Measurements from ENCODE around the gene TAB2.
"Not testable (repeated sequence)": the region's sequence is repeated elsewhere in the genome, so short reads cannot be mapped to it uniquely, and the experiment has no call there.

TAB2 gene

GRCh38 chr6:149343501-149343900 lies 26.0 kb downstream of the TAB2 start:
- no peak for TF ChIP-seq PKNOX1 (IDR thresholded peaks at IDR 0.05)
- no peak for TF ChIP-seq NFRKB (IDR thresholded peaks at IDR 0.05)
- TF ChIP-seq HDGF (IDR thresholded peaks at IDR 0.05; ENCODE audit: borderline replicate concordance) = no peak
- TF ChIP-seq ELF4 (IDR thresholded peaks at IDR 0.05) = no peak
- TF ChIP-seq FOXK2 (IDR thresholded peaks at IDR 0.05) = no peak
- TF ChIP-seq TARDBP (IDR thresholded peaks at IDR 0.05) = no peak
- no peak for TF ChIP-seq CTBP1 (IDR thresholded peaks at IDR 0.05; ENCODE audit: borderline replicate concordance)
- no peak for TF ChIP-seq L3MBTL2 (conservative IDR thresholded peaks at IDR 0.05)
- TF ChIP-seq FOXA1 (IDR thresholded peaks at IDR 0.05) = no peak
- no peak for TF ChIP-seq SP1 (IDR thresholded peaks at IDR 0.05)
- TF ChIP-seq BHLHE40 (IDR thresholded peaks at IDR 0.05; ENCODE audit: borderline replicate concordance) = no peak
- TF ChIP-seq FOXM1 (IDR thresholded peaks at IDR 0.05; ENCODE audit: borderline replicate concordance) = no peak
- no peak for TF ChIP-seq ZNF384 (IDR thresholded peaks at IDR 0.05)
- TF ChIP-seq ARNT (IDR thresholded peaks at IDR 0.05) = no peak
- TF ChIP-seq SUZ12 (IDR thresholded peaks at IDR 0.05) = no peak
- TF ChIP-seq LEF1 (IDR thresholded peaks at IDR 0.05; ENCODE audit: borderline replicate concordance) = no peak
- ChIA-PET POLR2A (no interaction called here), CTCF (no interaction called here)
- no peak for DNase-seq (ENCODE audit: extremely low spot score)

- CTCF ChIA-PET = no interaction called here
- no peak for TF ChIP-seq FOXM1 (IDR thresholded peaks at IDR 0.05; ENCODE audit: borderline replicate concordance)
- no peak for TF ChIP-seq FOXA1 (IDR thresholded peaks at IDR 0.05)
- TF ChIP-seq ELF4 (IDR thresholded peaks at IDR 0.05) = no peak
- TF ChIP-seq SP1 (IDR thresholded peaks at IDR 0.05) = no peak
- TF ChIP-seq LEF1 (IDR thresholded peaks at IDR 0.05; ENCODE audit: borderline replicate concordance) = no peak
- TF ChIP-seq NFRKB (IDR thresholded peaks at IDR 0.05) = no peak
- no peak for TF ChIP-seq ARNT (IDR thresholded peaks at IDR 0.05)
- POLR2A ChIA-PET = no interaction called here
- no peak for DNase-seq (ENCODE audit: extremely low spot score)
These were observed 28.6 kb downstream of the TAB2 start for GRCh38 chr6:149346078-149346477.

- TF ChIP-seq FOXA1 (IDR thresholded peaks at IDR 0.05) = no peak
- TF ChIP-seq SP1 (IDR thresholded peaks at IDR 0.05) = no peak
- TF ChIP-seq FOXK2 (IDR thresholded peaks at IDR 0.05) = no peak
- no peak for TF ChIP-seq TARDBP (IDR thresholded peaks at IDR 0.05)
- TF ChIP-seq ARNT (IDR thresholded peaks at IDR 0.05) = no peak
- TF ChIP-seq FOXM1 (IDR thresholded peaks at IDR 0.05; ENCODE audit: borderline replicate concordance) = no peak
- TF ChIP-seq CTBP1 (IDR thresholded peaks at IDR 0.05; ENCODE audit: borderline replicate concordance) = no peak
- TF ChIP-seq HDGF (IDR thresholded peaks at IDR 0.05; ENCODE audit: borderline replicate concordance) = no peak
- TF ChIP-seq ZNF384 (IDR thresholded peaks at IDR 0.05) = no peak
- no peak for TF ChIP-seq SUZ12 (IDR thresholded peaks at IDR 0.05)
- CTCF ChIA-PET = no interaction called here
- DNase-seq (ENCODE audit: extremely low spot score) = no peak
- POLR2A ChIA-PET = no interaction called here
These were observed 29.6 kb downstream of the TAB2 start for GRCh38 chr6:149347067-149347466.

GRCh38 chr6:149349279-149349678 lies 31.8 kb downstream of the TAB2 start:
- DNase-seq (ENCODE audit: extremely low spot score); POLR2A ChIA-PET; CTCF ChIA-PET: not testable (repeated sequence)

GRCh38 chr6:149354009-149354408 lies 36.5 kb downstream of the TAB2 start:
- CTCF ChIA-PET = no interaction called here
- POLR2A ChIA-PET = no interaction called here
- no peak for TF ChIP-seq ZNF384 (IDR thresholded peaks at IDR 0.05)
- no peak for TF ChIP-seq HDGF (IDR thresholded peaks at IDR 0.05; ENCODE audit: borderline replicate concordance)
- no peak for TF ChIP-seq SUZ12 (IDR thresholded peaks at IDR 0.05)
- TF ChIP-seq L3MBTL2 (conservative IDR thresholded peaks at IDR 0.05) = no peak
- TF ChIP-seq FOXM1 (IDR thresholded peaks at IDR 0.05; ENCODE audit: borderline replicate concordance) = no peak
- TF ChIP-seq PKNOX1 (IDR thresholded peaks at IDR 0.05) = no peak
- no peak for DNase-seq (ENCODE audit: extremely low spot score)

GRCh38 chr6:149356081-149356750 lies 38.7 kb downstream of the TAB2 start:
- no peak for DNase-seq (ENCODE audit: extremely low spot score)
- POLR2A ChIA-PET = no interaction called here
- CTCF ChIA-PET = no interaction called here
- no peak for TF ChIP-seq FOXA1 (IDR thresholded peaks at IDR 0.05)
- no peak for TF ChIP-seq CTBP1 (IDR thresholded peaks at IDR 0.05; ENCODE audit: borderline replicate concordance)
- no peak for TF ChIP-seq NFRKB (IDR thresholded peaks at IDR 0.05)
- TF ChIP-seq HDGF (IDR thresholded peaks at IDR 0.05; ENCODE audit: borderline replicate concordance) = no peak
- TF ChIP-seq ZNF384 (IDR thresholded peaks at IDR 0.05) = no peak
- TF ChIP-seq LEF1 (IDR thresholded peaks at IDR 0.05; ENCODE audit: borderline replicate concordance) = no peak
- TF ChIP-seq SUZ12 (IDR thresholded peaks at IDR 0.05) = no peak
- TF ChIP-seq ARNT (IDR thresholded peaks at IDR 0.05) = no peak
- TF ChIP-seq BHLHE40 (IDR thresholded peaks at IDR 0.05; ENCODE audit: borderline replicate concordance) = no peak
- TF ChIP-seq L3MBTL2 (conservative IDR thresholded peaks at IDR 0.05) = no peak
- no peak for TF ChIP-seq TARDBP (IDR thresholded peaks at IDR 0.05)
- TF ChIP-seq PKNOX1 (IDR thresholded peaks at IDR 0.05) = no peak
- no peak for TF ChIP-seq ELF4 (IDR thresholded peaks at IDR 0.05)
- TF ChIP-seq FOXM1 (IDR thresholded peaks at IDR 0.05; ENCODE audit: borderline replicate concordance) = no peak
